ENCODE results near the gene SLC17A2.

- TF ChIP-seq YY1 (IDR thresholded peaks at IDR 0.05; ENCODE audit: insufficient read depth, insufficient read length) (no peak), ZNF274 (IDR thresholded peaks at IDR 0.05; ENCODE audit: low read depth, low read length) (no peak), SUZ12 (IDR thresholded peaks at IDR 0.05; ENCODE audit: extremely low read depth, insufficient read depth, insufficient read length) (no peak)
Measured at GRCh38 chr6:25874118-25874517, 56.4 kb downstream of the SLC17A2 start, which contains the start of gene SLC17A3.
